Tibial nerve (tissue), 4 donors: ENCODE measurements around the gene DAND5. TPM values are rescaled to one million over a fixed set of nuclear protein-coding genes. Genes with fewer than 3 reads are reported as not detected.
"Not testable (repeated sequence)": the region's sequence is repeated elsewhere in the genome, so short reads cannot be mapped to it uniquely, and the experiment has no call there.

Experiments
- DNase-seq, 2 donors: peaks; one replicate each; pipeline ENCODE4 v3.0.0-alpha.2; 2019; ENCODE audit warnings: low spot score in 2 of 2
- H3K27ac ChIP-seq, 4 donors: fragments of 200-600 bp; sonication (generic) in 3 of 4; one replicate each; pipeline ENCODE4 v1.5.1; 2017 to 2019; ENCODE audit warnings: mild to moderate bottlenecking in 1 of 4
- H3K27me3 ChIP-seq, 2 donors: fragments of 200-600 bp; sonication (generic) in 1 of 2; one replicate each; pipeline versions ENCODE4 v1.5.1 to v1.6.0; 2017 to 2019
- H3K36me3 ChIP-seq, 3 donors: fragments of 200-600 bp; sonication (generic); one replicate each; pipeline ENCODE4 v1.5.1; 2018 to 2019
- H3K4me1 ChIP-seq, 4 donors: fragments of 200-600 bp; sonication (generic) in 3 of 4; one replicate each; pipeline ENCODE4 v1.5.1; 2017 to 2019
- H3K4me3 ChIP-seq, 4 donors: fragments of 200-600 bp; sonication (generic) in 3 of 4; one replicate each; pipeline ENCODE4 v1.5.1; 2017 to 2019; ENCODE audit warnings: mild to moderate bottlenecking in 1 of 4, moderate library complexity in 1 of 4
- H3K9me3 ChIP-seq, 4 donors: fragments of 200-600 bp; sonication (generic) in 3 of 4; one replicate each; pipeline ENCODE4 v1.5.1; 2017 to 2019
- EP300 ChIP-seq, 2 donors: sonication (generic); formaldehyde crosslinking; IDR thresholded peaks; one replicate each; pipeline ENCODE4 v1.6.1; 2017; ENCODE audit warnings: antibody characterized with exemption in 2 of 2, mild to moderate bottlenecking in 1 of 2
- POLR2A ChIP-seq, 2 donors: fragments of 450-650 bp; IDR thresholded peaks; one replicate each; pipeline ENCODE4 v1.6.1; 2017; ENCODE audit warnings: antibody characterized with exemption in 2 of 2, mild to moderate bottlenecking in 2 of 2, moderate library complexity in 2 of 2
- WGBS, 2 donors: methylation state at CpG; one replicate each; pipeline ENCODE4 v1.1.5; 2018; 5-methylcytosine and 5-hydroxymethylcytosine counted together
- total RNA-seq, 4 donors: library from RNA; depleted of rRNA; stranded (reverse); fragments of >200 nt; gene quantifications; one replicate each; pipeline ENCODE4 v1.1.0, GENCODE V29; 2016
- TF ChIP-seq, protein P1 (sequence below), 5 experiments: fragments of 200-600 bp in 3 of 5; fragments of 450-650 bp in 2 of 5; sonication (generic) in 3 of 5; IDR thresholded peaks; one replicate each; pipeline ENCODE4 v1.5.1; 2016 to 2019; ENCODE audit warnings: antibody characterized with exemption in 5 of 5, mild to moderate bottlenecking in 3 of 5, moderate library complexity in 2 of 5

The DAND5 gene
- total RNA-seq, 4 donors from 2014 or later = not detected

- H3K27ac ChIP-seq = peak overlapping the region; percentile 82 to 98 (median 96)
- H3K36me3 ChIP-seq = peaks cover 0 to 76% (median 45%) of the 10 kb centered on the region in 3 donors
- H3K4me1 ChIP-seq = peaks cover 0 to 47% (median 11%) of the 10 kb centered on the region in 4 donors
These were observed 22.5 kb upstream of the DAND5 start for GRCh38 chr19:12946731-12947496.

GRCh38 chr19:12947702-12948611 lies 21.4 kb upstream of the DAND5 start:
- TF ChIP-seq EP300 (IDR thresholded peaks at IDR 0.05) (no peak), POLR2A (IDR thresholded peaks at IDR 0.05) (no peak)
- Histone ChIP-seq H3K27ac (no peak overlapping the region), H3K9me3 (no peaks in the 10 kb centered on the region), H3K36me3 (peaks cover 0 to 76% (median 38%) of the 10 kb centered on the region in 3 donors), H3K27me3 (no peaks in the 10 kb centered on the region), H3K4me1 (peaks cover 0 to 50% (median 13%) of the 10 kb centered on the region in 4 donors), H3K4me3 (no peak overlapping the region)
- WGBS, 2 donors = 83 to 85% methylated on average over 27 to 28 of the region's 28 CpGs
- no peak for DNase-seq

More at GRCh38 chr19:12946731-12947496, 22.5 kb upstream of the DAND5 start:
- Histone ChIP-seq H3K9me3 (no peaks in the 10 kb centered on the region), H3K27me3 (no peaks in the 10 kb centered on the region), H3K4me3 (peak overlapping the region; percentile 72 to 99 (median 94))
- 60 to 62% methylated on average over 14 of the region's 14 CpGs for WGBS, 2 donors
- TF ChIP-seq POLR2A (IDR thresholded peaks at IDR 0.05) = no peak
- no peak for TF ChIP-seq EP300 (IDR thresholded peaks at IDR 0.05)
- TF ChIP-seq, protein P1, sequence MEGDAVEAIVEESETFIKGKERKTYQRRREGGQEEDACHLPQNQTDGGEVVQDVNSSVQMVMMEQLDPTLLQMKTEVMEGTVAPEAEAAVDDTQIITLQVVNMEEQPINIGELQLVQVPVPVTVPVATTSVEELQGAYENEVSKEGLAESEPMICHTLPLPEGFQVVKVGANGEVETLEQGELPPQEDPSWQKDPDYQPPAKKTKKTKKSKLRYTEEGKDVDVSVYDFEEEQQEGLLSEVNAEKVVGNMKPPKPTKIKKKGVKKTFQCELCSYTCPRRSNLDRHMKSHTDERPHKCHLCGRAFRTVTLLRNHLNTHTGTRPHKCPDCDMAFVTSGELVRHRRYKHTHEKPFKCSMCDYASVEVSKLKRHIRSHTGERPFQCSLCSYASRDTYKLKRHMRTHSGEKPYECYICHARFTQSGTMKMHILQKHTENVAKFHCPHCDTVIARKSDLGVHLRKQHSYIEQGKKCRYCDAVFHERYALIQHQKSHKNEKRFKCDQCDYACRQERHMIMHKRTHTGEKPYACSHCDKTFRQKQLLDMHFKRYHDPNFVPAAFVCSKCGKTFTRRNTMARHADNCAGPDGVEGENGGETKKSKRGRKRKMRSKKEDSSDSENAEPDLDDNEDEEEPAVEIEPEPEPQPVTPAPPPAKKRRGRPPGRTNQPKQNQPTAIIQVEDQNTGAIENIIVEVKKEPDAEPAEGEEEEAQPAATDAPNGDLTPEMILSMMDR (IDR thresholded peaks at IDR 0.05) = no peak
- no peak for DNase-seq

- H3K27ac ChIP-seq = no peak overlapping the region
- 90% methylated on average over 28 to 30 of the region's 30 CpGs for WGBS, 2 donors
- TF ChIP-seq, protein P1 (IDR thresholded peaks at IDR 0.05) = no peak
- TF ChIP-seq POLR2A (IDR thresholded peaks at IDR 0.05) (no peak), EP300 (IDR thresholded peaks at IDR 0.05) (no peak)
These were observed 20.6 kb upstream of the DAND5 start for GRCh38 chr19:12948612-12949362.

GRCh38 chr19:12949363-12950283 lies 19.8 kb upstream of the DAND5 start:
- TF ChIP-seq POLR2A (IDR thresholded peaks at IDR 0.05) = no peak
- TF ChIP-seq EP300 (IDR thresholded peaks at IDR 0.05) = no peak
- TF ChIP-seq, protein P1 (IDR thresholded peaks at IDR 0.05) = no peak

More at GRCh38 chr19:12948612-12949362, 20.6 kb upstream of the DAND5 start:
- no peaks in the 10 kb centered on the region for H3K27me3 ChIP-seq
- H3K36me3 ChIP-seq = peaks cover 0 to 76% (median 30%) of the 10 kb centered on the region in 3 donors
- DNase-seq = no peak
- H3K4me1 ChIP-seq = peaks cover 0 to 51% (median 13%) of the 10 kb centered on the region in 4 donors
- no peak overlapping the region for H3K4me3 ChIP-seq
- no peaks in the 10 kb centered on the region for H3K9me3 ChIP-seq

GRCh38 chr19:12952050-12952449 lies 17.3 kb upstream of the DAND5 start:
- Histone ChIP-seq H3K27ac (peak overlapping the region in 1 of 4 donors; percentile 60), H3K4me1 (peaks cover 0 to 56% (median 20%) of the 10 kb centered on the region in 4 donors), H3K36me3 (peaks cover 0 to 84% (median 29%) of the 10 kb centered on the region in 3 donors)
- 87 to 90% methylated on average over 6 of the region's 6 CpGs for WGBS, 2 donors
- not testable (repeated sequence) for H3K9me3 ChIP-seq, H3K4me3 ChIP-seq, H3K27me3 ChIP-seq, DNase-seq

More at GRCh38 chr19:12949363-12950283, 19.8 kb upstream of the DAND5 start:
- DNase-seq = no peak
- H3K4me3 ChIP-seq = no peak overlapping the region
- H3K4me1 ChIP-seq = peaks cover 0 to 53% (median 13%) of the 10 kb centered on the region in 4 donors
- peaks cover 0 to 76% (median 29%) of the 10 kb centered on the region in 3 donors for H3K36me3 ChIP-seq
- no peaks in the 10 kb centered on the region for H3K27me3 ChIP-seq
- no peak overlapping the region for H3K27ac ChIP-seq
- WGBS, 2 donors = 77 to 87% methylated on average over 14 to 15 of the region's 16 CpGs
- H3K9me3 ChIP-seq = no peaks in the 10 kb centered on the region
